Stomach (tissue), 4 donors: Measurements from ENCODE around the gene GPR183.

ENCODE experiments used
- CTCF ChIP-seq, 7 experiments: fragments of 450-650 bp in 4 of 7; fragments of 200-600 bp in 3 of 7; sonication (generic) in 3 of 7; IDR thresholded peaks; one replicate each; pipeline ENCODE4 v1.5.1; 2016 to 2019; ENCODE audit warnings: antibody characterized with exemption in 7 of 7, control low read depth in 2 of 7, mild to moderate bottlenecking in 1 of 7
- EP300 ChIP-seq: sonication (generic); formaldehyde crosslinking; IDR thresholded peaks from one replicate; pipeline ENCODE4 v1.6.1; 2017; ENCODE audit warnings: antibody characterized with exemption
- POLR2A ChIP-seq, 4 donors: fragments of 450-650 bp; IDR thresholded peaks; one replicate each; pipeline ENCODE4 v1.6.1; 2016; ENCODE audit warnings: antibody characterized with exemption in 4 of 4, control low read depth in 2 of 4, mild to moderate bottlenecking in 1 of 4, moderate library complexity in 1 of 4

GRCh38 chr13:99315186-99315585 lies 8.0 kb upstream of the GPR183 start:
- TF ChIP-seq CTCF (IDR thresholded peaks at IDR 0.05) (no peak), EP300 (no peak), POLR2A (IDR thresholded peaks at IDR 0.05) (no peak)
